Measurements from ENCODE around the gene GSPT1. TPM values are rescaled to one million over a fixed set of nuclear protein-coding genes. Genes with fewer than 3 reads are reported as not detected.
A peak's percentile ranks its signal among the peaks of the same experiment; 100 is the strongest.

Gene GSPT1
- total RNA-seq, 2 experiments from 2014 or later: 257 to 269 TPM

- H3K36me3 Mint-ChIP-seq (ENCODE audit: low read depth): peaks cover 49% of the 10 kb centered on the region
These were observed 45.4 kb downstream of the GSPT1 start for GRCh38 chr16:11870399-11870798.

GRCh38 chr16:11869353-11870228 is 46.2 kb downstream of the GSPT1 start:
- no peak for ATAC-seq (ENCODE audit: poor library complexity)
- Mint-ChIP-seq H3K27ac (peak overlapping the region; percentile 35), H3K27me3 (no peaks in the 10 kb centered on the region), H3K9me3 (no peaks in the 10 kb centered on the region), H3K36me3 (ENCODE audit: low read depth) (peaks cover 41% of the 10 kb centered on the region), H3K4me1 (ENCODE audit: low read depth) (peaks cover 19% of the 10 kb centered on the region), H3K4me3 (no peak overlapping the region)
- no peak for TF ChIP-seq CTCF (IDR thresholded peaks at IDR 0.05)
- no peaks in the 10 kb centered on the region for H3K27me3 ChIP-seq (ENCODE audit: control insufficient read depth in 1 of 2, insufficient read depth in 2 of 2, low read length in 2 of 2)
- no peaks in the 10 kb centered on the region for H3K9me3 ChIP-seq (ENCODE audit: control insufficient read depth in 1 of 2, insufficient read depth in 1 of 2, low read length in 2 of 2)
- H3K4me1 ChIP-seq (ENCODE audit: insufficient read depth, low read length): no peaks in the 10 kb centered on the region
- intact Hi-C loops (cut with DNase I, micrococcal nuclease): loop anchor here in 1 of 2 experiments (5.0 to 10.0 kb wide), 2 partner anchors 43 to 105 kb away; partner anchors contain the start of gene SNX29
- no peak overlapping the region for H3K4me3 ChIP-seq (ENCODE audit: low read length)
- no peak for DNase-seq
- POLR2A ChIA-PET: interaction anchor here (0.9 kb wide), 1 partner anchor 38 kb away, joined by 3 read pairs; no protein-coding TSS in a partner anchor
- peaks cover 39% of the 10 kb centered on the region for H3K36me3 ChIP-seq (ENCODE audit: insufficient read depth, low read length)
- no peak overlapping the region for H3K27ac ChIP-seq (ENCODE audit: low read depth in 1 of 2, low read length in 2 of 2)
- CTCF ChIA-PET: no interaction called here

More at GRCh38 chr16:11870399-11870798, 45.4 kb downstream of the GSPT1 start:
- Mint-ChIP-seq H3K4me3 (no peak overlapping the region), H3K27me3 (no peaks in the 10 kb centered on the region), H3K9me3 (no peaks in the 10 kb centered on the region), H3K4me1 (ENCODE audit: low read depth) (peaks cover 11% of the 10 kb centered on the region), H3K27ac (no peak overlapping the region)
- DNase-seq: no peak
- no peak overlapping the region for H3K4me3 ChIP-seq (ENCODE audit: low read length)
- no peak overlapping the region for H3K27ac ChIP-seq (ENCODE audit: low read depth in 1 of 2, low read length in 2 of 2)
- TF ChIP-seq CTCF (IDR thresholded peaks at IDR 0.05): no peak
- ATAC-seq (ENCODE audit: poor library complexity): no peak
- intact Hi-C loops (cut with DNase I, micrococcal nuclease): loop anchor here in 1 of 2 experiments (5.0 to 10.0 kb wide), 2 partner anchors 42 to 104 kb away; partner anchors contain the start of gene SNX29
- ChIA-PET CTCF (no interaction called here), POLR2A (no interaction called here)
- no peaks in the 10 kb centered on the region for H3K27me3 ChIP-seq (ENCODE audit: control insufficient read depth in 1 of 2, insufficient read depth in 2 of 2, low read length in 2 of 2)
- H3K9me3 ChIP-seq (ENCODE audit: control insufficient read depth in 1 of 2, insufficient read depth in 1 of 2, low read length in 2 of 2): no peaks in the 10 kb centered on the region
- peaks cover 45% of the 10 kb centered on the region for H3K36me3 ChIP-seq (ENCODE audit: insufficient read depth, low read length)
- no peaks in the 10 kb centered on the region for H3K4me1 ChIP-seq (ENCODE audit: insufficient read depth, low read length)

GRCh38 chr16:11868412-11868980 is 47.3 kb downstream of the GSPT1 start:
- Mint-ChIP-seq H3K27ac (no peak overlapping the region), H3K4me3 (no peak overlapping the region)

More at GRCh38 chr16:11868412-11868980, 47.3 kb downstream of the GSPT1 start:
- DNase-seq: no peak
- H3K4me1 ChIP-seq (ENCODE audit: insufficient read depth, low read length): no peaks in the 10 kb centered on the region
- H3K9me3 Mint-ChIP-seq: no peaks in the 10 kb centered on the region
- no peak overlapping the region for H3K4me3 ChIP-seq (ENCODE audit: low read length)
- peaks cover 25% of the 10 kb centered on the region for H3K4me1 Mint-ChIP-seq (ENCODE audit: low read depth)
- ChIA-PET POLR2A (interaction anchor here (0.9 kb wide), 1 partner anchor 39 kb away, joined by 3 read pairs; no protein-coding TSS in a partner anchor), CTCF (no interaction called here)
- H3K9me3 ChIP-seq (ENCODE audit: control insufficient read depth in 1 of 2, insufficient read depth in 1 of 2, low read length in 2 of 2): no peaks in the 10 kb centered on the region
- H3K27me3 ChIP-seq (ENCODE audit: control insufficient read depth in 1 of 2, insufficient read depth in 2 of 2, low read length in 2 of 2): no peaks in the 10 kb centered on the region
- H3K27me3 Mint-ChIP-seq: no peaks in the 10 kb centered on the region
- no peak overlapping the region for H3K27ac ChIP-seq (ENCODE audit: low read depth in 1 of 2, low read length in 2 of 2)
- no peak for ATAC-seq (ENCODE audit: poor library complexity)
- no peak for TF ChIP-seq CTCF (IDR thresholded peaks at IDR 0.05)
- intact Hi-C loops (cut with DNase I, micrococcal nuclease): no loop called here
- H3K36me3 ChIP-seq (ENCODE audit: insufficient read depth, low read length): peaks cover 28% of the 10 kb centered on the region
- peaks cover 32% of the 10 kb centered on the region for H3K36me3 Mint-ChIP-seq (ENCODE audit: low read depth)
